NCI-H2107 treated with DMSO at 0.1 percent for 48 hours (cell line): ENCODE data around the gene LRRTM4.
"Not testable (repeated sequence)": the region's sequence is repeated elsewhere in the genome, so short reads cannot be mapped to it uniquely, and the experiment has no call there.

Experiments
- DNase-seq: peaks from one replicate; lab custom pipeline; 2025; ENCODE audit not compliant: unreplicated experiment; lab: John Stamatoyannopoulos, UW

Gene LRRTM4

DNA sequence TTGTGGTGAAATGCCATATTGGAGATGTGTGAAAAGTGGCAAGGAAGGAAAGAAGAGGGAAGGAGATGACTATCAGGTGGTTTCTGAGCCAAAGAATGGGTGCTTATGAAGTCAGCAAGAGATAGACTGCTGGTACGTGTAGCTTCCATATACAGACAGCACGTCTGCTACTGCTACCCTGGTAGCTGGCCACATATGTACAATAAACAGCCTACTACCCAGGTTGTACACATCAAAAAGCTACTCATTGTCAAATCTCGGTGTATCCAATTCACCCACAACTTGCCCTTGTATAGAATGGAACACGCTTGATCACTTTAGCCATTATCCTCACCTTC lies 761.8 kb downstream of the LRRTM4 start:
- DNase-seq = no peak

DNA sequence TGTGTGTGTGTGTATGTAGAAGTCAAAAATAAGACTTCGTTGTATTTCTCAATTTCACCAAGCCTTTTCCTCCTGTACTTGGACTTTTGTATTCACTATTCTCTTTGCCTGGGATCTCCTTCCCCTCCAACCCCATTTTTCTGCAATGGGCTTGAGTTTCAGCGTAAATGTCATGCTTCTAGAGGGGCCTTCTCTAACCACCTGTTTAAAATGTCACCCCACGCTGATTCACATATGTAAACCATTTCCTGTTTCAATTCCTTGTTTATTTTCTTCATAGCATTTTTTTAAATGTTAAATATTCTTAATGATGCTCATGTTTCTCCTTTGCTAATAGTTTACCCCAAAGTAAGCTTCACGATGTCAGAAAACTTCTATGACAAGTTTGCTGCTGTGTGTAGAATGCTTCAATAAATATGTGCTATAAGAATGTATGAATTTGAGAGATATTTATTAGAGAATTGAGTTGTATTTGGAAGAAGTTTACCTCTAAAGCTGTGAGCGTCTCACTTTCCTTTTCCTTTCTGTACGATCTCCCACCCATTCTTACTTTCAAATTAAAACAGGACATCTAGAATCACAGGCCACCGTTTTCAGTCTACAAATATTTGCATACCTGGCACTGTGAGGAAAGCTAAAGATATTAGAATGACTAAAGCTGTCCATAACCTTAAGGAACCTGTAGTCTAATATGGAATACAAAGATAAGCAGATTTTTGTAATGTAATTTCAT lies 762.4 kb downstream of the LRRTM4 start:
- no peak for DNase-seq

DNA sequence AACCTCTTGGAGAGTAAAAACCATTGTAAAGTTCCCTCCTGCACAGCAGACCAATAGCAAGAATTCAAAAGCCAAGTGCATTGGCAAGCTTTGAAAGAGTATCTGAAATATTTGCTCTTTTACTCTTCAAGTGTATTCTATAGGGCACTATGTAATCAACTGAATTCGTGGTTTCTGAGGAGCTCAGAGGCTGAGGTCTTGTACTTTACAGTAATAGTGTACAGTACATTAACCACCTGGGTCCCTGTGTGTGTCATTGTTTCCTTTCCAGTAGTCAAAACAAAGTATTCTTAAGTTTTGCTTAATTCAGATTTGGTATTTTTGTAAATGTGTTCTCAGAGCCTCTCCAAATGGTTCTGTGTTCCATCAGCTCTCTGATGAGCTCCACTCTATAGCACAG lies 769.7 kb downstream of the LRRTM4 start:
- peak; percentile 73 for DNase-seq

DNA sequence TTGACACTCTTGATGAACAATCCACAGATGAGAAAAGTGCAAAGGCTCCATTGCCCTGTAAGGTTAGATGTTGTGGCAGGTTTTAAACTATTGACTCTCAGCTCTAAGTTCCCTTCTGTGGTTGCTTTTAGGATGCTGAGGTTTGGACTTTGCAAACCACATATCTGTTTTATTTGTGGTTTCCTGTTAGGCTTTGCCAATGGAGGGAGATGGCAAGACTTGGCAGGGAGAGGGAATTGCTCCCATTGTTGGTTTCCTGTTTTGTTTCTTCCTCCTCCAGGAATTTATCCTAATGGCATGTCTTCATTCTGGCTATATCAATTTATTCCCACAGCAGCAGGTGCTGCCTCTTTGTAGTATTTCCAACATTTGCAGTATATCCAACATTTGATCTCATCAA lies 772.3 kb downstream of the LRRTM4 start:
- DNase-seq = peak; percentile 48

DNA sequence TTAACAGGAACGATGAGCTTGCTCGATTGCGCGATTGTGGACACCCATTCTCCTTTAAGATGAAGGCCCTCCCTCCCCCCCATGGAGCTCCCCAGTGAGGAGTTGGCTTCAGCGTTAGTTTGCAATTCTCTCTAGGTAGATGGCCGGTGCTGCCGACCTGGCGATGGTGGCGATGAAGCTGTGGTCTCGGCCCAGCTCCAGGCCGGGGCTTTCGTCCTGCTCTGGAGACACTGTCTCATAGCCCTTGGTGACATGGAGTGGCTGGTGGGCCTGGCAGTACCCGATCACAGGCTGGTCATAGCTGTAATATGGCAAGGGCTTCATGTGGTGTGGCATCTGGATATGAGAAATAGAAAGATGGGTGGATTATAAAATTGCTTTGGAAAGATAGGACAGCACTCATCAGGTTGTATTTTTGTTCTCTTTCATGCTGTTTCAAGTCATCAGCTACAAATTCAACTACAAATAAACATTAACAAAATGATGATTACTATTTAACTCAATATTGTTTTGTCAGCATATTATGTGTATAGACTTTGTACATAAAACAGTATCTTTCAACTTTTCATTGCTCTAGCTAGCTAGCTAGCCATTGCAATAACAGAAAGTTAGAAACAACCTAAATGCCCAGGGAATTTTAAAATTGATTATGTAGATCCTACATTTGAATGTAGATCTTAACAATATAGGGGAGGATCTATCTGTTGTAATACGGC lies 773.4 kb downstream of the LRRTM4 start:
- no peak for DNase-seq

DNA sequence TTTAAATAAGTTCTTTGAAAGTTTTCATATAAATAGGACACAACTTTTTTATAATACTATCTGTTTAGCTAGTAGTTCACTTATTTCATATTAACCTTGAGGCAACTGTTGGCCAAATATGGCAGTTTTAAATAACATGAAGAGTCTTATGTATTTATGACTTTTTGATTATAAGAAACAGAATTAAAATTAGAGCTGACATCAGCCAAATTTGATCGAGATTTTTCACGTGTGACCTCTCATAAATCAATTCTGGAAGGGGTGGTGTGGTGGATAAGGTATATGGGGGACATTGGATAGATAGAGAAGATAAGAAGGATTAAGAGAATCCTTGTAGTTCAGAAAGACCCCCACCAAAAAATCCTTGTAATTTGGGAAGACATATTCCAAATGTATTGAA lies 776.6 kb downstream of the LRRTM4 start:
- DNase-seq = no peak

DNA sequence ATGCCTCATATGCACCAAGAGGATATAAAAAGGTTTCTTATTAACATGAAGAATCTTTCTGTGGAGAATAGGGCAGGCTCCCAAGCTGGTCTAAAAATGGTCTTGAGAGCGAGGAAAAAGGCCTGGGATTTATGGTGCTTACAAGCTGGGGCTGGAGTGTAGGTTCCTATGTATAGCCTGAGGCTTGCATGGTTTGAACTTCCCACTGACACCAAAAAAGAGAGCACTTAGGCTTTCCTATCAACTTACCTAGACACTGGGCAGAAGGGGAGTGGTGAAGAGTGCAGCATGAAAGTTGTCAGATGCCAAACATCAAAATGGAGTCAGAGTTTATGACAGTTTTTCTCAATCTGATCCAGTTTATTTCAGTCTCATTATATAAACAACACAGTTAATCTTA lies 784.6 kb downstream of the LRRTM4 start:
- no peak for DNase-seq

DNA sequence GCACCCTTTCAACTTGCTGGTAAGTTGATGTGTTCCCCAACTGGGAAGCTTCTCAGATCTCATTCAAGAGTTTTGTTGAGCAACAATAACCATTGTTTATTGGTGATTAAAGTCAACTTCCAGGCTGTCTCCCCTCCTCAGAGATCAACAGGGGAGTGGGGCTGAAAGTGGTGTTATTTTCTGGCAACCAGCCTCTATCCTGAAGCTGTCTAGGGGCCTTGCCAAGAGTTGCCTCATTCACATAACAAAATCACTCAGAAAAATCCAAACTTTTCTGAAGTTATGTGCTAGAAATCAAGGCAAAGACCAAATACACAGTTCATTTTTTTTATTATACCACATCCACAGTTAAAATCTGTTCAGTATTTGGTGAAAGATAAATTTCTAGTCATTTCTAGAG lies 788.4 kb downstream of the LRRTM4 start:
- DNase-seq = no peak

DNA sequence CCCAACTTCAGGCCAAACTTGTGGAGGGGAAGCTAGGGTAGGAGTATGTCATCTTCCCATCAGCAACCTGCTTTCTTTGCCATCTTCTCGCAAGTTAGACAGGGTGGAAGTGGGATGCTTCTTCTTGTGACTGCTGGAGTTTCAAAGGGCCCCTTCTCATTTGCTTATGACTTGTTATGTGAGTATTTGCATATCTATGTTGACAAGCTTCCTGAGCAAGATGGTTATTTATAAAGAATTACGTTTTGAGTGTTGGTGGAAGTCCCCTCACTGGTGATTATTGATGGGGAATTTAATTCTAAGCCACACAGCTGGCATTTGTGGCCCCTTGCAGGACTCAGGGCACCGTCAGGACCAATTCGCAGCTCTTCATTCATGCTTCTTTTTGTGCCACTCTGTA lies 791.0 kb downstream of the LRRTM4 start:
- no peak for DNase-seq

DNA sequence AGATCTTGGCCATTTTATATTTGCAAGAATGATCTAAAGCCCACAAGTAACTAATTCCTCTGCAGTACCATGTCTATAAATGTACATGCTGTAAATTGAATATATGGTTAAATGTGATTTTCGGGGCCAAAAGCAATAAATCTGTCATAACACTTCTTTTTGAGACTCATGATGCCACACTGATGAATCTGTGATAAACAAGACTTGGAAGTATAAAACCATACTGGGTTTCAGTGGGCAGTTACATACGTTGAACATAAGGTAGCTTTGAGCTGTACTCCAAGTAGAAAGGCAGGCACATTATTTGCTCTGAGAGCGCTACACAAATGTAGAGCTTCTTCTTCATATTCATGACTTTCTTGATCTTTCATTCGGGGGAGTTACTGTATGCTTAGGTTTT lies 792.2 kb downstream of the LRRTM4 start:
- no peak for DNase-seq

DNA sequence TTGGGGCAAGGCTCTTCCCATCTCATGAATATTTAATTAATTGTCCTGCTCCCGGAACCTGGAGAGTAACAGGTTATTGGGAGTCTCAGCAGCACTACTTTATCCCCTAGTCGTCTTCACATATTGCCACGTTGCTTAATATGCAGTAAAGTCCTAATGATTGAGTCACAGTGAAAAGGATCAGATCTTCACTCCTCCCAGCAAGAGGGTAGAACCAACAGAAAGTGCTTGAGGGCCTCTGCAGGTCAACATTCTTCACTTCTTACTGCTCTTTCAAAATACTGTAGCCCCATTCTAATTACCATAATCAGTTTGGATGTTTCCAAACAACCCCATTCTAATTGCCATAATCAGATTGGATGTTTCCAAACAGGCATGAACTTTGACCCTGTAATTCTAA lies 801.0 kb downstream of the LRRTM4 start:
- DNase-seq = no peak

DNA sequence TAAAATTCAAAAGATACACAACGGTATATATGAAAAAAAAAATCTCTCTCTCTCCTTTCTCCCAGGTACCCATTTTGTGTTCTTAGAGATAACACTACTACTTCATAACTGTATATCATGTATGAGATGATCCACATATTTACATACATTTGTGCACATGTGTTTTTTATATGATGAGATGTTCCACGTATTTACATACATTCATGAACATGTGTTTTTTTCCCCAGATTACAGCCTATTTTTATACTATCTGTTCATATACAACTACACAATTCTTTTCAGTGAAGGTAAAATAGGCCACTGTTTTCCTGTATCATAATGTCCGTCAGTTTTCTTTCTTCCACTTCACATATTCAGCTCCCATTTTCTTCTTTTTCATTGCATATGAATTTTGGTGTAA lies 808.9 kb downstream of the LRRTM4 start:
- DNase-seq = no peak

DNA sequence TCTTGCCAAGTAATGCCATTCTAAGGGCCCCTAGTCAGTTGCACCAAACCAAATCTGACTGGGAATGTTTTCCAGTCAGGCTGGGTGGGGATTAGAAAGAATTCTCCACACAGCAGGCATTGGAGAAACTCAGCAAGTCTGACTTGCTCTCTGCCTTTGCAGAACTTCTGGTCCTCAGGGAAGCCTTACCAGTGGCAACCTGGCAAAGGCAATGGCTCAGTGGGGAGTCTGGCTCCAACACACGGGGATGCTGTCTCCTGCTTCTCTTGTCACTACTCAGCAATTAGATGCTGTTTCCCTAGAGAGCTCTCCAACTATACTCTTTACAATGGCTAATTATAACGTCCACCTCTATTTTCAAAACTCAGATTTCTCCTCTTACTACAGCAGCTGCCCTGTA lies 810.7 kb downstream of the LRRTM4 start:
- peak; percentile 96 for DNase-seq

DNA sequence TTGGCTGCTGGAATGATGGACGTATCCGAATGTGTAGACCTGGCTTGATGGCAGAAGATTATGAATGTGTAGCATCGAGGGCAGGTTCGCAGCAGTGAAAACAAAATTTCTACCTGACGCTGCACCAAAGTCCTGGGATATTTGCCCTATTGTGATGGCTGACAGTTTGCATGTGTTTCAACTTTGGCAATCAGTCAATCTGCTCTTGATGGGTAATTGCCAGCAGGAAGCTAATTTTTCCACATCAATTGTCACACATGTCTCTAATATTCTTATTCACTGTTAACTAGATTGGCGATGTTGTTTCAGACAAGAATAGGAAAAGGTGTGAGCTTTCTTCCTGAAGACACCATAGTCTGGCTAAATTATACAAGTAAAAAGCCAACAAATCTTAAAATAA lies 821.3 kb downstream of the LRRTM4 start:
- DNase-seq = no peak

DNA sequence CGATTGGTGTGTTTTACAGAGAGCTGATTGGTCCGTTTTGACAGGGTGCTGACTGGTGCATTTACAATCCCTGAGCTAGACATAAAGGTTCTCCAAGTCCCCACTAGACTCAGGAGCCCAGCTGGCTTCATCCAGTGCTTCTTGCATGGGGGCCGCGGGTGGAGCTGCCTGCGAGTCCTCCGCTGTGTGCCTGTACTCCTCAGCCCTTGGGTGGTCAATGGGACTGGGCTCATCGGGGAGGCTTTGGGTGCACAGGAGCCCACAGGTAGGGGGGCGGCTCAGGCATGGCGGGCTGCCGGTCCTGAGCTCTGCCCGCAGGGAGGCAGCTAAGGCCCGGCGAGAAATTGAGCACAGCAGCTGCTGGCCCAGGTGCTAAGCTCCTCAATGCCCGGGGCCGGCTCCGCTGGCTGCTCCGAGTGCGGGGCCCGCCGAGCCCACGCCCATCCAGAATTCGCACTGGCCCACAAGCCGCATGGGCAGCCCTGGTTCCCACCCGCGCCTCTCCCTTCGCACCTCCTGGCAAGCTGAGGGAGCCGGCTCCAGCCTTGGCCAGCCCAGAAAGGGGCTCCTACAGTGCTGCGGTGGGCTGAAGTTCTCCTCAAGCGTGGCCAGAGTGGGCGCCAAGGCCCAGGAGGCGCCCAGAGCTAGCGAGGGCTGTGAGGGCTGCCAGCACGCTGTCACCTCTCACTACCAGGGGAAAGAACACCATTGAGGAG lies 824.0 kb downstream of the LRRTM4 start:
- not testable (repeated sequence) for DNase-seq
